22Rv1 (cell line): ENCODE measurements around the gene EYS.
"Not testable (repeated sequence)": the region's sequence is repeated elsewhere in the genome, so short reads cannot be mapped to it uniquely, and the experiment has no call there.

Experiments
- CTCF ChIP-seq: fragments of 450-650 bp; IDR thresholded peaks from 2 replicates; pipeline ENCODE4 v1.5.1; 2017; ENCODE audit warnings: mild to moderate bottlenecking
- ZFX ChIP-seq: fragments of 450-650 bp; IDR thresholded peaks from 2 replicates; pipeline ENCODE4 v1.6.1; 2017; ENCODE audit warnings: antibody characterized with exemption, borderline replicate concordance

DNA sequence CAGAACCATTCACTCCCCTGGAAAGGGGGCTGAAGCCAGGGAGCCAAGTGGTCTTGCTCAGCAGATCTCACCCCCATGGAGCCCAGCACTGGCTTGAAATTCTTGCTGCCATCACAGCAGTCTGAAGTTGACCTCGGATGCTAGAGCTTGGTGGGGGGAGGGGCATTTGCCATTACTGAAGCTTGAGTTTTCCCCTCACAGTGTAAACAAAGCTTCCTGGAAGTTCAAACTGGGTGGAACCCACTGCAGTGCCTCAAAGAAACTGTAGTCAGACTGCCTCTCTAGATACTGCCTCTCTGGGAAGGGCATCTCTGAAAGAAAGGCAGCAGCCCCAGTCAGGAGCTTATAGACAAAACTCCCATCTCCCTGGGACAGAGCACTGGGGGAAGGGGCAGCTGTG lies 1819.2 kb downstream of the EYS start:
- not testable (repeated sequence) for TF ChIP-seq CTCF, ZFX
